Measurements from ENCODE around the gene IRAK1. TPM values are rescaled to one million over a fixed set of nuclear protein-coding genes. Genes with fewer than 3 reads are reported as not detected.

The IRAK1 gene
- total RNA-seq, 4 donors from 2014 or later: 73.5 to 117 (median 96.8) TPM

- H3K27me3 ChIP-seq: no peaks in the 10 kb centered on the region
- 60 to 70% methylated on average over 2 to 3 of the region's 6 CpGs for WGBS, 2 donors
- no peak for DNase-seq
- H3K27ac ChIP-seq: no peak overlapping the region
- H3K4me1 ChIP-seq: peaks cover 0 to 28% (median 0%) of the 10 kb centered on the region in 3 donors
- H3K4me3 ChIP-seq: no peak overlapping the region
- H3K36me3 ChIP-seq: peaks cover 0 to 52% (median 4%) of the 10 kb centered on the region in 3 donors
- no peak for TF ChIP-seq CTCF (IDR thresholded peaks at IDR 0.05)
- no peak for TF ChIP-seq POLR2A (IDR thresholded peaks at IDR 0.05)
- H3K9me3 ChIP-seq: no peaks in the 10 kb centered on the region
- intact Hi-C loops (cut with DNase I): no loop called here
These were observed 7.3 kb upstream of the IRAK1 start for GRCh38 chrX:154027022-154027402.

- peak overlapping the region in 3 of 4 donors; percentile 49 to 77 (median 59) for H3K27ac ChIP-seq
- no peak for DNase-seq
- H3K4me1 ChIP-seq: peaks cover 0 to 32% (median 0%) of the 10 kb centered on the region in 3 donors
- no peaks in the 10 kb centered on the region for H3K9me3 ChIP-seq
- TF ChIP-seq CTCF (IDR thresholded peaks at IDR 0.05) (no peak), POLR2A (IDR thresholded peaks at IDR 0.05) (no peak)
- H3K36me3 ChIP-seq: peaks cover 0 to 46% (median 4%) of the 10 kb centered on the region in 3 donors
- no peaks in the 10 kb centered on the region for H3K27me3 ChIP-seq
- 81 to 93% methylated on average over 3 to 9 of the region's 21 CpGs for WGBS, 2 donors
- H3K4me3 ChIP-seq: no peak overlapping the region
- intact Hi-C loops (cut with DNase I): no loop called here
These were observed 6.7 kb upstream of the IRAK1 start for GRCh38 chrX:154026136-154027021.

GRCh38 chrX:154025230-154025629 lies 5.5 kb upstream of the IRAK1 start:
- Histone ChIP-seq H3K27me3 (no peaks in the 10 kb centered on the region), H3K27ac (peak overlapping the region; percentile 49 to 77 (median 60))
- DNase-seq: no peak

GRCh38 chrX:154024271-154024670 lies 4.6 kb upstream of the IRAK1 start:
- intact Hi-C loops (cut with DNase I): no loop called here
- TF ChIP-seq POLR2A (IDR thresholded peaks at IDR 0.05) (no peak), CTCF (IDR thresholded peaks at IDR 0.05) (no peak)
- Histone ChIP-seq H3K9me3 (no peaks in the 10 kb centered on the region), H3K27me3 (no peaks in the 10 kb centered on the region), H3K27ac (peak overlapping the region in 1 of 4 donors; percentile 77), H3K4me3 (no peak overlapping the region), H3K4me1 (peaks cover 8 to 45% (median 11%) of the 10 kb centered on the region in 3 donors), H3K36me3 (peaks cover 0 to 25% (median 0%) of the 10 kb centered on the region in 3 donors)
- DNase-seq: no peak
- WGBS, 2 donors: 62 to 88% methylated on average over 2 to 4 of the region's 15 CpGs

More at GRCh38 chrX:154025230-154025629, 5.5 kb upstream of the IRAK1 start:
- Histone ChIP-seq H3K36me3 (peaks cover 0 to 34% (median 0%) of the 10 kb centered on the region in 3 donors), H3K9me3 (no peaks in the 10 kb centered on the region), H3K4me1 (peaks cover 8 to 44% (median 11%) of the 10 kb centered on the region in 3 donors), H3K4me3 (no peak overlapping the region)
- TF ChIP-seq CTCF (IDR thresholded peaks at IDR 0.05): no peak
- peak in 1 of 4 donors; percentile 8 for TF ChIP-seq POLR2A (IDR thresholded peaks at IDR 0.05)
- WGBS, 2 donors: no CpG with 5 or more reads among the region's 8 CpGs
- intact Hi-C loops (cut with DNase I): no loop called here

Data from esophagus squamous epithelium (tissue), 5 donors.